MG63 (cell line): ENCODE results near the gene ESPN. TPM values are rescaled to one million over a fixed set of nuclear protein-coding genes. Genes with fewer than 3 reads are reported as not detected.
"Not testable (repeated sequence)": the region's sequence is repeated elsewhere in the genome, so short reads cannot be mapped to it uniquely, and the experiment has no call there.

Experiments
- DNase-seq: peaks from one replicate; pipeline ENCODE4 v3.0.0-alpha.2; 2020
- H3K27me3 ChIP-seq: fragments of 250-450 bp; sonication (Bioruptor Pico); 2 replicates; pipeline ENCODE4 v1.5.1; 2020; ENCODE audit warnings: mild to moderate bottlenecking, moderate library complexity
- H3K36me3 ChIP-seq: fragments of 250-450 bp; sonication (Bioruptor Pico); 2 replicates; pipeline ENCODE4 v1.5.1; 2020; ENCODE audit warnings: mild to moderate bottlenecking, moderate library complexity
- H3K4me3 ChIP-seq: fragments of 250-450 bp; sonication (Bioruptor Pico); 2 replicates; pipeline ENCODE4 v1.5.1; 2020; ENCODE audit warnings: mild to moderate bottlenecking, moderate library complexity
- H3K9me3 ChIP-seq: fragments of 250-450 bp; sonication (Bioruptor Pico); 2 replicates; pipeline ENCODE4 v1.5.1; 2020; ENCODE audit warnings: mild to moderate bottlenecking, moderate library complexity
- total RNA-seq: library from RNA; depleted of rRNA; stranded (reverse); fragments of >200 nt; shearing (Covaris generic); gene quantifications from 2 replicates; pipeline ENCODE4 v1.2.3, GENCODE V29; 2014; ENCODE audit warnings: low replicate concordance

ESPN gene
- total RNA-seq, 1 experiment from 2014 or later: not detected

GRCh38 chr1:6450486-6450885 lies 25.9 kb downstream of the ESPN start:
- H3K4me3 ChIP-seq, H3K9me3 ChIP-seq, H3K36me3 ChIP-seq, DNase-seq, H3K27me3 ChIP-seq: not testable (repeated sequence)

GRCh38 chr1:6450943-6451373 lies 26.4 kb downstream of the ESPN start:
- H3K27me3 ChIP-seq: peaks cover 8% of the 10 kb centered on the region; the same call in 1 of the 2 replicates
- no peak overlapping the region for H3K4me3 ChIP-seq
- H3K9me3 ChIP-seq: no peaks in the 10 kb centered on the region
- DNase-seq: no peak
- H3K36me3 ChIP-seq: no peaks in the 10 kb centered on the region

- not testable (repeated sequence) for H3K36me3 ChIP-seq, H3K27me3 ChIP-seq, DNase-seq, H3K9me3 ChIP-seq, H3K4me3 ChIP-seq
Observed at GRCh38 chr1:6453895-6454855, 29.6 kb downstream of the ESPN start.

GRCh38 chr1:6454856-6455751 lies 30.5 kb downstream of the ESPN start:
- DNase-seq: no peak
- Histone ChIP-seq H3K4me3 (no peak overlapping the region), H3K9me3 (no peaks in the 10 kb centered on the region), H3K27me3 (no peaks in the 10 kb centered on the region), H3K36me3 (no peaks in the 10 kb centered on the region)

- H3K4me3 ChIP-seq, H3K36me3 ChIP-seq, DNase-seq, H3K9me3 ChIP-seq, H3K27me3 ChIP-seq: not testable (repeated sequence)
Observed at GRCh38 chr1:6455752-6456520, 31.4 kb downstream of the ESPN start.

GRCh38 chr1:6456800-6457466 lies 32.4 kb downstream of the ESPN start:
- Histone ChIP-seq H3K4me3 (no peak overlapping the region), H3K36me3 (no peaks in the 10 kb centered on the region), H3K9me3 (no peaks in the 10 kb centered on the region), H3K27me3 (no peaks in the 10 kb centered on the region)
- no peak for DNase-seq

- H3K9me3 ChIP-seq: no peaks in the 10 kb centered on the region
- no peaks in the 10 kb centered on the region for H3K27me3 ChIP-seq
- H3K4me3 ChIP-seq: no peak overlapping the region
- no peak for DNase-seq
- H3K36me3 ChIP-seq: no peaks in the 10 kb centered on the region
Observed at GRCh38 chr1:6459850-6460265, 35.3 kb downstream of the ESPN start.

GRCh38 chr1:6460301-6461050 lies 35.9 kb downstream of the ESPN start:
- Histone ChIP-seq H3K4me3 (no peak overlapping the region), H3K36me3 (no peaks in the 10 kb centered on the region), H3K9me3 (no peaks in the 10 kb centered on the region), H3K27me3 (no peaks in the 10 kb centered on the region)
- DNase-seq: no peak

GRCh38 chr1:6461051-6461530 lies 36.5 kb downstream of the ESPN start:
- Histone ChIP-seq H3K36me3 (no peaks in the 10 kb centered on the region), H3K27me3 (no peaks in the 10 kb centered on the region), H3K9me3 (no peaks in the 10 kb centered on the region), H3K4me3 (no peak overlapping the region)
- DNase-seq: no peak

- Histone ChIP-seq H3K9me3 (no peaks in the 10 kb centered on the region), H3K4me3 (no peak overlapping the region), H3K36me3 (no peaks in the 10 kb centered on the region), H3K27me3 (no peaks in the 10 kb centered on the region)
- DNase-seq: no peak
Observed at GRCh38 chr1:6461538-6462411, 37.2 kb downstream of the ESPN start.

GRCh38 chr1:6462412-6463119 lies 38.0 kb downstream of the ESPN start:
- DNase-seq: no peak
- H3K4me3 ChIP-seq: no peak overlapping the region
- no peaks in the 10 kb centered on the region for H3K27me3 ChIP-seq
- no peaks in the 10 kb centered on the region for H3K9me3 ChIP-seq
- H3K36me3 ChIP-seq: no peaks in the 10 kb centered on the region

GRCh38 chr1:6463120-6463412 lies 38.5 kb downstream of the ESPN start:
- Histone ChIP-seq H3K36me3 (no peaks in the 10 kb centered on the region), H3K4me3 (no peak overlapping the region), H3K27me3 (no peaks in the 10 kb centered on the region), H3K9me3 (no peaks in the 10 kb centered on the region)
- DNase-seq: no peak

- no peak overlapping the region for H3K4me3 ChIP-seq
- peak; percentile 67 for DNase-seq
- no peaks in the 10 kb centered on the region for H3K9me3 ChIP-seq
- H3K36me3 ChIP-seq: no peaks in the 10 kb centered on the region
- no peaks in the 10 kb centered on the region for H3K27me3 ChIP-seq
Observed at GRCh38 chr1:6464514-6464836, 39.9 kb downstream of the ESPN start.

GRCh38 chr1:6464915-6465314 lies 40.3 kb downstream of the ESPN start:
- H3K27me3 ChIP-seq: no peaks in the 10 kb centered on the region
- no peaks in the 10 kb centered on the region for H3K9me3 ChIP-seq
- no peak overlapping the region for H3K4me3 ChIP-seq
- no peaks in the 10 kb centered on the region for H3K36me3 ChIP-seq
- no peak for DNase-seq
